GM23248 (cell line): ENCODE results near the gene DLST. TPM values are rescaled to one million over a fixed set of nuclear protein-coding genes. Genes with fewer than 3 reads are reported as not detected.

Source experiments
- DNase-seq: peaks from one replicate; pipeline ENCODE4 v3.0.0-alpha.2; 2015
- H2AFZ ChIP-seq: fragments of 200-600 bp; sonication (generic); 2 replicates; pipeline ENCODE4 v1.6.1; 2016; ENCODE audit warnings: antibody characterized with exemption
- H3F3A ChIP-seq: fragments of 200-600 bp; sonication (generic); 2 replicates; pipeline ENCODE4 v1.6.1; 2016; ENCODE audit warnings: mild to moderate bottlenecking, antibody characterized with exemption, mixed run types; ENCODE audit not compliant: insufficient read depth
- H3K27ac ChIP-seq: fragments of 200-600 bp; sonication (generic); 2 replicates; pipeline ENCODE4 v1.5.1; 2016; ENCODE audit warnings: mild to moderate bottlenecking
- H3K27me3 ChIP-seq: fragments of 200-600 bp; sonication (generic); replicated peaks from 2 replicates; pipeline ENCODE4 v1.6.1; 2016; ENCODE audit warnings: mild to moderate bottlenecking; ENCODE audit not compliant: insufficient read depth
- H3K36me3 ChIP-seq: fragments of 200-600 bp; sonication (generic); 2 replicates; pipeline ENCODE4 v1.6.1; 2016; ENCODE audit warnings: low read depth, mild to moderate bottlenecking
- H3K4me1 ChIP-seq: fragments of 200-600 bp; sonication (generic); 2 replicates; pipeline ENCODE4 v1.6.1; 2016; ENCODE audit warnings: mild to moderate bottlenecking; ENCODE audit not compliant: insufficient read depth
- H3K4me2 ChIP-seq: fragments of 200-600 bp; sonication (generic); one replicate; pipeline ENCODE4 v1.6.1; 2016; ENCODE audit warnings: mild to moderate bottlenecking; ENCODE audit not compliant: unreplicated experiment
- H3K4me3 ChIP-seq: fragments of 200-600 bp; sonication (generic); 2 replicates; pipeline ENCODE4 v1.5.1; 2016; ENCODE audit warnings: mild to moderate bottlenecking
- H3K79me2 ChIP-seq: fragments of 200-600 bp; sonication (generic); 2 replicates; pipeline ENCODE4 v1.6.1; 2016; ENCODE audit warnings: mild to moderate bottlenecking; ENCODE audit not compliant: insufficient read depth
- H3K9ac ChIP-seq: fragments of 200-600 bp; sonication (generic); 2 replicates; pipeline ENCODE4 v1.6.1; 2016; ENCODE audit warnings: mild to moderate bottlenecking
- H3K9me2 ChIP-seq: fragments of 200-600 bp; sonication (generic); 2 replicates; pipeline ENCODE4 v1.6.1; 2016; ENCODE audit warnings: mixed run types, mild to moderate bottlenecking, moderate library complexity; ENCODE audit not compliant: insufficient read depth
- H3K9me3 ChIP-seq: fragments of 200-600 bp; sonication (generic); one replicate; pipeline ENCODE4 v1.6.1; 2017; ENCODE audit warnings: low read depth
- H4K20me1 ChIP-seq: fragments of 200-600 bp; sonication (generic); 2 replicates; pipeline ENCODE4 v1.6.0; 2016; ENCODE audit not compliant: insufficient read depth
- EZH2 ChIP-seq: fragments of 200-600 bp; sonication (generic); IDR thresholded peaks from 2 replicates; pipeline ENCODE4 v1.6.1; 2018; ENCODE audit warnings: antibody characterized with exemption, mild to moderate bottlenecking; ENCODE audit not compliant: insufficient read depth, poor library complexity, severe bottlenecking
- EZH2phosphoT487 ChIP-seq: fragments of 200-600 bp; sonication (generic); IDR thresholded peaks from 2 replicates; pipeline ENCODE4 v1.6.1; 2018; ENCODE audit warnings: antibody characterized with exemption, moderate library complexity, mild to moderate bottlenecking, low read depth; ENCODE audit not compliant: insufficient read depth
- WGBS, 2 experiments: methylation state at CpG; one replicate each; pipeline ENCODE4 v1.1.6; 2015 to 2017; ENCODE audit warnings: low lambda C conversion rate in 2 of 2, low coverage in 1 of 2; ENCODE audit errors: missing lambda C conversion rate in 2 of 2; 5-methylcytosine and 5-hydroxymethylcytosine counted together
- in situ Hi-C: fragments of 300-500 bp; cut with MboI; formaldehyde crosslinking; loops from 2 replicates; pipeline ENCODE4 v1.15.0; 2020
- polyA plus RNA-seq: library from polyadenylated mRNA; unstranded; fragments of >200 nt; fragmentation: Nextera tagmentation; extraction: Ambion mirVana; gene quantifications from 2 replicates; pipeline ENCODE4 v1.2.1, GENCODE V29; 2016
- total RNA-seq: library from RNA; depleted of rRNA; stranded (reverse); fragments of >200 nt; shearing (Covaris generic); gene quantifications from 2 replicates; pipeline ENCODE4 v1.2.3, GENCODE V29; 2014

The DLST gene
- total and polyA plus RNA-seq, 2 experiments from 2014 or later = 11.8 to 60.8 TPM

GRCh38 chr14:74918380-74918779 lies 36.7 kb downstream of the DLST start:
- Histone ChIP-seq H3F3A (no peaks in the 10 kb centered on the region), H3K27ac (no peak overlapping the region), H2AFZ (no peak overlapping the region), H3K9me3 (no peaks in the 10 kb centered on the region), H3K4me2 (no peak overlapping the region), H3K4me1 (0 out of 2 replicates have a peak, but pooled peaks cover 5% of the 10 kb centered on the region), H4K20me1 (no peaks in the 10 kb centered on the region), H3K36me3 (no peaks in the 10 kb centered on the region), H3K4me3 (no peak overlapping the region), H3K27me3 (no peaks in the 10 kb centered on the region), H3K9me2 (no peaks in the 10 kb centered on the region), H3K9ac (no peak overlapping the region), H3K79me2 (no peaks in the 10 kb centered on the region)
- WGBS, 2 experiments = 87 to 91% methylated on average over 8 to 9 of the region's 9 CpGs
- in situ Hi-C loops = loop anchor here (10.0 kb wide), 1 partner anchor 176 kb away; no protein-coding TSS in a partner anchor
- DNase-seq = no peak
- no peak for TF ChIP-seq EZH2
- no peak for TF ChIP-seq EZH2phosphoT487

GRCh38 chr14:74919421-74920165 lies 37.9 kb downstream of the DLST start:
- 67 to 68% methylated on average over 15 to 22 of the region's 22 CpGs for whole genome bisulfite sequencing, 2 experiments
- no peak overlapping the region for H2AFZ ChIP-seq
- DNase-seq = peak; percentile 82
- no peaks in the 10 kb centered on the region for H3K9me3 ChIP-seq
- H3K27ac ChIP-seq = no peak overlapping the region
- TF ChIP-seq EZH2phosphoT487 = no peak
- no peaks in the 10 kb centered on the region for H3K27me3 ChIP-seq
- H3K4me3 ChIP-seq = no peak overlapping the region
- in situ Hi-C loops = loop anchor here (10.0 kb wide), 1 partner anchor 175 kb away; no protein-coding TSS in a partner anchor
- H3K4me2 ChIP-seq = no peak overlapping the region
- no peaks in the 10 kb centered on the region for H3F3A ChIP-seq
- H3K36me3 ChIP-seq = no peaks in the 10 kb centered on the region
- H3K9ac ChIP-seq = no peak overlapping the region
- H3K79me2 ChIP-seq = no peaks in the 10 kb centered on the region
- H3K9me2 ChIP-seq = no peaks in the 10 kb centered on the region
- H3K4me1 ChIP-seq = 0 out of 2 replicates have a peak, but pooled peaks cover 5% of the 10 kb centered on the region
- H4K20me1 ChIP-seq = no peaks in the 10 kb centered on the region

DNA sequence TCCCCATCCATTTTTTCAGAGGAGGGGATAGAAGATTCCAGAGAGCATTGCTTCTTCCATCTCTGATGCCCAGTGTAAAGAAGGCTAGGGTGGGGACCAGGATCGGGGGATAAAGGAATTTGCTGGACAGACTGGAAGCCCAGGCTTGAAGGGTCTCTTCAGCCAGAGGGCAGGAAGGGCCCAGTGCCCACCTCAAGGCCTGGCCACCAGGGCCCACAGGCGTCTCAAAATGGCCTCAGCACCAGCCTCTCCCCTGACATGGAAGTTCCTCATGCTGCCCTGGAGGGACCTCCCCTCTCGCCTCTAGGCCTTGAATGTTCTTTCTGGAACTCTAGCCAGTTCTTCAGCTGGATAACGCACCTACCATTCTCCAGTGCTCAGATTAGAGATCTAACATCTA lies 38.6 kb downstream of the DLST start:
- Histone ChIP-seq H3K9ac (no peak overlapping the region), H3K4me2 (no peak overlapping the region), H4K20me1 (no peaks in the 10 kb centered on the region), H3K27ac (no peak overlapping the region), H3K27me3 (no peaks in the 10 kb centered on the region), H3K9me2 (no peaks in the 10 kb centered on the region), H3K79me2 (no peaks in the 10 kb centered on the region), H2AFZ (no peak overlapping the region), H3F3A (no peaks in the 10 kb centered on the region), H3K9me3 (no peaks in the 10 kb centered on the region), H3K36me3 (no peaks in the 10 kb centered on the region), H3K4me1 (0 out of 2 replicates have a peak, but pooled peaks cover 5% of the 10 kb centered on the region), H3K4me3 (no peak overlapping the region)
- in situ Hi-C loops = no loop called here
- DNase-seq = no peak
- WGBS, 2 experiments = 84 to 89% methylated on average over 4 of the region's 4 CpGs
- TF ChIP-seq EZH2 (no peak), EZH2phosphoT487 (no peak)

- Histone ChIP-seq H3K9me2 (no peaks in the 10 kb centered on the region), H3K4me3 (no peak overlapping the region), H3K79me2 (no peaks in the 10 kb centered on the region), H3K27ac (no peak overlapping the region), H3K4me2 (no peak overlapping the region), H3K27me3 (no peaks in the 10 kb centered on the region), H3K9ac (no peak overlapping the region), H4K20me1 (no peaks in the 10 kb centered on the region), H3K4me1 (0 out of 2 replicates have a peak, but pooled peaks cover 5% of the 10 kb centered on the region), H3K36me3 (no peaks in the 10 kb centered on the region), H3K9me3 (no peaks in the 10 kb centered on the region), H2AFZ (no peak overlapping the region), H3F3A (no peaks in the 10 kb centered on the region)
- TF ChIP-seq EZH2 = no peak
- TF ChIP-seq EZH2phosphoT487 = no peak
- no peak for DNase-seq
- in situ Hi-C loops = no loop called here
- 98% methylated on average over 19 of the region's 19 CpGs for whole genome bisulfite sequencing, 2 experiments
These were observed 39.4 kb downstream of the DLST start for GRCh38 chr14:74921053-74921620.
